Measurements from ENCODE around the gene FALEC. TPM values are rescaled to one million over a fixed set of nuclear protein-coding genes. Genes with fewer than 3 reads are reported as not detected.
A peak's percentile ranks its signal among the peaks of the same experiment; 100 is the strongest.

FALEC gene
- total RNA-seq, 1 donor from 2014 or later = not detected

GRCh38 chr1:150543500-150544143 lies 28.1 kb downstream of the FALEC start:
- Histone ChIP-seq H3K27ac (no peak overlapping the region), H3K4me3 (no peak overlapping the region), H3K9me3 (no peaks in the 10 kb centered on the region), H3K36me3 (no peaks in the 10 kb centered on the region), H3K27me3 (no peaks in the 10 kb centered on the region), H3K4me1 (peaks cover 5% of the 10 kb centered on the region)
- no peak for DNase-seq (ENCODE audit: extremely low spot score in 2 of 2)
- TF ChIP-seq POLR2AphosphoS5 (IDR thresholded peaks at IDR 0.05; ENCODE audit: insufficient read depth in 1 of 2, low read depth in 1 of 2) (no peak), CTCF (IDR thresholded peaks at IDR 0.05) (no peak), POLR2A (IDR thresholded peaks at IDR 0.05) (no peak)
- intact Hi-C loops (cut with DNase I) = no loop called here

- no peaks in the 10 kb centered on the region for H3K9me3 ChIP-seq
- DNase-seq (ENCODE audit: extremely low spot score in 2 of 2) = no peak
- no peak overlapping the region for H3K27ac ChIP-seq
- intact Hi-C loops (cut with DNase I) = no loop called here
- peaks cover 3% of the 10 kb centered on the region for H3K4me1 ChIP-seq
- no peaks in the 10 kb centered on the region for H3K27me3 ChIP-seq
- no peak overlapping the region for H3K4me3 ChIP-seq
- TF ChIP-seq POLR2AphosphoS5 (IDR thresholded peaks at IDR 0.05; ENCODE audit: insufficient read depth in 1 of 2, low read depth in 1 of 2) (no peak), POLR2A (IDR thresholded peaks at IDR 0.05) (no peak), CTCF (IDR thresholded peaks at IDR 0.05) (no peak)
- no peaks in the 10 kb centered on the region for H3K36me3 ChIP-seq
Measured at GRCh38 chr1:150544204-150544603, 28.7 kb downstream of the FALEC start.

- DNase-seq (ENCODE audit: extremely low spot score in 2 of 2) = no peak
- H3K27me3 ChIP-seq = no peaks in the 10 kb centered on the region
- TF ChIP-seq POLR2AphosphoS5 (IDR thresholded peaks at IDR 0.05; ENCODE audit: insufficient read depth in 1 of 2, low read depth in 1 of 2) = no peak
- no peak for TF ChIP-seq POLR2A (IDR thresholded peaks at IDR 0.05)
- no peak for TF ChIP-seq CTCF (IDR thresholded peaks at IDR 0.05)
- no peak overlapping the region for H3K27ac ChIP-seq
- no peak overlapping the region for H3K4me3 ChIP-seq
- intact Hi-C loops (cut with DNase I) = no loop called here
- peaks cover 16% of the 10 kb centered on the region for H3K4me1 ChIP-seq
- no peaks in the 10 kb centered on the region for H3K36me3 ChIP-seq
- H3K9me3 ChIP-seq = no peaks in the 10 kb centered on the region
Measured at GRCh38 chr1:150545486-150546032, 30.0 kb downstream of the FALEC start.

- Histone ChIP-seq H3K27me3 (no peaks in the 10 kb centered on the region), H3K9me3 (no peaks in the 10 kb centered on the region), H3K36me3 (no peaks in the 10 kb centered on the region), H3K4me1 (peaks cover 24% of the 10 kb centered on the region), H3K27ac (no peak overlapping the region), H3K4me3 (no peak overlapping the region)
- intact Hi-C loops (cut with DNase I) = no loop called here
- TF ChIP-seq CTCF (IDR thresholded peaks at IDR 0.05) = no peak
- no peak for DNase-seq (ENCODE audit: extremely low spot score in 2 of 2)
Measured at GRCh38 chr1:150546294-150546937, 30.9 kb downstream of the FALEC start.

GRCh38 chr1:150548324-150548631 lies 32.7 kb downstream of the FALEC start:
- Histone ChIP-seq H3K36me3 (no peaks in the 10 kb centered on the region), H3K4me1 (peaks cover 43% of the 10 kb centered on the region), H3K27me3 (no peaks in the 10 kb centered on the region), H3K4me3 (peak overlapping the region; percentile 61 to 73), H3K9me3 (no peaks in the 10 kb centered on the region), H3K27ac (peak overlapping the region; percentile 94)
- TF ChIP-seq POLR2AphosphoS5 (IDR thresholded peaks at IDR 0.05; ENCODE audit: insufficient read depth in 1 of 2, low read depth in 1 of 2) = no peak
- no peak for TF ChIP-seq CTCF (IDR thresholded peaks at IDR 0.05)
- TF ChIP-seq POLR2A (IDR thresholded peaks at IDR 0.05) = no peak
- intact Hi-C loops (cut with DNase I) = no loop called here
- no peak for DNase-seq (ENCODE audit: extremely low spot score in 2 of 2)

All from vagina (tissue), 2 donors.